Activated CD4-positive, alpha-beta memory T cell treated with anti-CD3 and anti-CD28 coated beads for 36 hours (primary cell): Measurements from ENCODE around the gene LIMA1. TPM values are rescaled to one million over a fixed set of nuclear protein-coding genes. Genes with fewer than 3 reads are reported as not detected.
"Not testable (repeated sequence)": the region's sequence is repeated elsewhere in the genome, so short reads cannot be mapped to it uniquely, and the experiment has no call there.

Experiments
- CTCF ChIA-PET: fragments of 350-600 bp; sonication (Branson Sonifier 250); formaldehyde crosslinking; loops from one replicate; lab custom pipeline; 2021; ENCODE audit warnings: antibody characterized with exemption, inconsistent platforms; lab: Charles Lee
- POLR2A ChIA-PET: fragments of 350-600 bp; sonication (Branson Sonifier 250); formaldehyde crosslinking; loops from one replicate; lab custom pipeline; 2021; ENCODE audit warnings: antibody characterized with exemption; lab: Charles Lee
- DNase-seq: peaks from one replicate; pipeline ENCODE4 v3.0.0-alpha.2; 2020
- H3K27ac Mint-ChIP-seq: one replicate; pipeline ENCODE4 v1.8.0; 2021; ENCODE audit warnings: mixed read lengths
- H3K27me3 Mint-ChIP-seq: one replicate; pipeline ENCODE4 v1.8.0; 2021; ENCODE audit warnings: mixed read lengths
- H3K36me3 Mint-ChIP-seq: one replicate; pipeline ENCODE4 v1.8.0; 2021; ENCODE audit warnings: mixed read lengths
- H3K4me1 Mint-ChIP-seq: one replicate; pipeline ENCODE4 v1.8.0; 2021; ENCODE audit warnings: low read depth, mixed read lengths
- H3K4me3 Mint-ChIP-seq: one replicate; pipeline ENCODE4 v1.8.0; 2021; ENCODE audit warnings: mild to moderate bottlenecking, mixed read lengths
- H3K9me3 Mint-ChIP-seq: one replicate; pipeline ENCODE4 v1.8.0; 2021; ENCODE audit warnings: mixed read lengths
- intact Hi-C: fragments of 100-400 bp; cut with micrococcal nuclease; formaldehyde crosslinking; loops from one replicate; pipeline ENCODE4 v1.15.1; 2023
- total RNA-seq, 2 experiments: library from RNA; stranded (reverse); gene quantifications; one replicate each; pipeline ENCODE4 v1.2.3, GENCODE V29; 2021

LIMA1 gene
- total RNA-seq, 2 experiments from 2014 or later = 115 to 117 TPM

DNA sequence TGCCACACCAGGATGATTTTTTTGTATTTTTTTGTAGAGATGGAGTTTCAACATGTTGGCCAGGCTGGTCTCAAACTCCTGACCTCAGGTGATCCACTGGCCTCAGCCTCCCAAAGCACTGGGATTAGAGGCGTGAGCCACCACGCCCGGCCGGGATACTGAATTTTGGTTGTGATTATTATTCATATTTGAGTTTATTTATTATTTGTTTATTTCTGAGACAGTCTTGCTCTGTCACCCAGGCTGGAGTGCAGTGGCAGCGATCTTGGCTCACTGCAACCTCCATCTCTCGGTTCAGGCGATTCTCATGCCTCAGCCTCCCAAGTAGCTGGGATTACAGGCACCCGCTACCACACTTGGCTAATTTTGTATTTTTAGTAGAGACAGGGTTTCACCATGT, 30.7 kb upstream of the LIMA1 start:
- CTCF ChIA-PET = interaction anchor here (0.7 to 2.3 kb wide), 19 partner anchors 8 to 240 kb away, joined by 3 to 19 read pairs (median 4); partner anchors contain the start of genes CERS5, COX14 and LIMA1
- H3K9me3 Mint-ChIP-seq, DNase-seq, H3K27me3 Mint-ChIP-seq, H3K27ac Mint-ChIP-seq, H3K4me1 Mint-ChIP-seq, H3K36me3 Mint-ChIP-seq, POLR2A ChIA-PET, H3K4me3 Mint-ChIP-seq: not testable (repeated sequence)
- intact Hi-C loops = loop anchor here (5.0 to 10.0 kb wide), 2 partner anchors 199 to 227 kb away; partner anchors contain the start of genes COX14 and SMARCD1

- Mint-ChIP-seq H3K4me1 (no peaks in the 10 kb centered on the region), H3K4me3 (no peak overlapping the region), H3K36me3 (no peaks in the 10 kb centered on the region), H3K27ac (no peak overlapping the region), H3K9me3 (no peaks in the 10 kb centered on the region), H3K27me3 (no peaks in the 10 kb centered on the region)
- no peak for DNase-seq
- intact Hi-C loops = loop anchor here (5.0 to 10.0 kb wide), 2 partner anchors 199 to 226 kb away; partner anchors contain the start of genes COX14 and SMARCD1
- ChIA-PET POLR2A (no interaction called here), CTCF (interaction anchor here (0.8 to 2.3 kb wide), 8 partner anchors 29 to 239 kb away, joined by 3 to 19 read pairs (median 4); partner anchors contain the start of genes COX14 and LIMA1)
These were observed 30.1 kb upstream of the LIMA1 start for GRCh38 chr12:50313256-50313931.

DNA sequence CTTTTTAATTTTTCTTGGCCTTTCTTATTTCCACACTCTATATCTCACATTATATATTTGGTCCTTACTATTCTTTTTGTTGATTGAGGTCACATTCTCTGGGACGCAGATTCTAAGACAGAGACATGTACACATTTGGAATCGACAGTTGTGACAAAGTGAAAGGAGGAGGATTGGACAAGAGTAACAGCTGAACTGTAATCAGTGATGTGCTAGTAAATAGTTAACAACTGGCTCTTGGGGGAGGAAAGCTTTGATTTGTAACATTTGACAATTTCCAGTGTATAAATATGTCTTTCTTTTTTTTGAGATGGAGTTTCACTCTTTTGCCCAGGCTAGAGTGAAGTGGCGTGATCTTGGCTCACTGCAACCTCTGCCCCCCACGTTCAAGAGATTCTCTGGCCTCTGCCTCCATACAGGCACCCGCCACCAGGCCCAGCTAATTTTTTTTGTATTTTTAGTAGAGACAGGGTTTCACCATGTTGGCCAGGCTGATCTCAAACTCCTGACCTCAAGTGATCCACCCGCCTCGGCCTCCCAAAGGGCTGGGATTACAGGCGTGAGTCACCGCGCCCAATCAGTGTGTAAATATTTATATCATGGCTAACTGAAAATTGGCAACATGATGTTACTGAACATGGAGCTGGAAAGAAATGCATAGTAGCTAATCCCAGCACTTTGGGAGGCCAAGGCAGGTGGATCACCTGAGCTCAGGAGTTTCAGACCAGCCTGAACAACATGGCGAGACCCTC, 28.7 kb upstream of the LIMA1 start:
- not testable (repeated sequence) for H3K27ac Mint-ChIP-seq

GRCh38 chr12:50309950-50310349, 26.6 kb upstream of the LIMA1 start:
- POLR2A ChIA-PET = no interaction called here
- CTCF ChIA-PET = no interaction called here

More for the DNA sequence above, 28.7 kb upstream of the LIMA1 start:
- H3K36me3 Mint-ChIP-seq, H3K27me3 Mint-ChIP-seq, H3K9me3 Mint-ChIP-seq, DNase-seq, POLR2A ChIA-PET, H3K4me3 Mint-ChIP-seq, H3K4me1 Mint-ChIP-seq: not testable (repeated sequence)
- intact Hi-C loops = loop anchor here (5.0 to 10.0 kb wide), 2 partner anchors 197 to 225 kb away; partner anchors contain the start of genes COX14 and SMARCD1
- CTCF ChIA-PET = interaction anchor here (0.6 to 1.5 kb wide), 3 partner anchors 180 to 994 kb away, joined by 3 to 7 read pairs (median 4); partner anchors contain the start of gene COX14

DNA sequence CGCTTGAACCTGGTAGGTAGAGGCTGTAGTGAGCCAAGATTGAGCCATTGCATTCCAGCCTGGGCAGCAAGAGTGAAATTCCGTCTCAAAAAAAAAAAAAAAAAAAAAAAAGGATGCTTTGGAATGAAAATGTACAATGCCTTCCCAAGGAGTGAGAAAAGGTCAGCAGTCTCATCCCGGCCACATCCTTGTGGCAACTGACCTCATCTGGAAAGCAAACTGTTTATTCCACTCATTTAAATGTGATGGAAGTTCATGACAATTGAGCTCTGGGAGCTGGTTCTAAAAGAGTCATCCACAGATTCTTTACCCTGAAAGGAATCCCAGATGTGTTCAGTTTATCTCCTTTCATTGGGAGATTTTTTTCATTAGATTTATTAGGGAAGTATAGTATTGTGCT, 19.4 kb upstream of the LIMA1 start:
- no peak overlapping the region for H3K4me3 Mint-ChIP-seq
- no peak for DNase-seq
- POLR2A ChIA-PET = interaction anchor here (1.0 kb wide), 1 partner anchor 99 kb away, joined by 3 read pairs; no protein-coding TSS in a partner anchor
- intact Hi-C loops = no loop called here
- no peaks in the 10 kb centered on the region for H3K27me3 Mint-ChIP-seq
- H3K4me1 Mint-ChIP-seq = no peaks in the 10 kb centered on the region
- H3K36me3 Mint-ChIP-seq = no peaks in the 10 kb centered on the region
- no peaks in the 10 kb centered on the region for H3K9me3 Mint-ChIP-seq
- no peak overlapping the region for H3K27ac Mint-ChIP-seq
- CTCF ChIA-PET = interaction anchor here (1.0 to 1.6 kb wide), 2 partner anchors 12 to 170 kb away, joined by 3 to 8 read pairs; no protein-coding TSS in a partner anchor

More at GRCh38 chr12:50309950-50310349, 26.6 kb upstream of the LIMA1 start:
- Mint-ChIP-seq H3K27me3 (no peaks in the 10 kb centered on the region), H3K4me1 (no peaks in the 10 kb centered on the region), H3K4me3 (no peak overlapping the region), H3K27ac (no peak overlapping the region), H3K36me3 (no peaks in the 10 kb centered on the region), H3K9me3 (no peaks in the 10 kb centered on the region)
- intact Hi-C loops = loop anchor here (5.0 to 10.0 kb wide), 2 partner anchors 195 to 223 kb away; partner anchors contain the start of genes COX14 and SMARCD1
- DNase-seq = no peak

- Mint-ChIP-seq H3K4me1 (no peaks in the 10 kb centered on the region), H3K9me3 (no peaks in the 10 kb centered on the region), H3K4me3 (no peak overlapping the region), H3K27ac (no peak overlapping the region), H3K27me3 (no peaks in the 10 kb centered on the region), H3K36me3 (no peaks in the 10 kb centered on the region)
- intact Hi-C loops = no loop called here
- no peak for DNase-seq
- ChIA-PET CTCF (interaction anchor here (1.2 to 2.4 kb wide), 2 partner anchors 43 to 166 kb away, joined by 3 to 9 read pairs; no protein-coding TSS in a partner anchor), POLR2A (no interaction called here)
These were observed 14.7 kb upstream of the LIMA1 start for GRCh38 chr12:50297996-50298395.

- Mint-ChIP-seq H3K9me3 (no peaks in the 10 kb centered on the region), H3K36me3 (peaks cover 2% of the 10 kb centered on the region), H3K27ac (no peak overlapping the region), H3K27me3 (no peaks in the 10 kb centered on the region), H3K4me3 (no peak overlapping the region), H3K4me1 (no peaks in the 10 kb centered on the region)
- ChIA-PET CTCF (interaction anchor here (1.2 kb wide), 1 partner anchor 42 kb away, joined by 3 read pairs; no protein-coding TSS in a partner anchor), POLR2A (no interaction called here)
- intact Hi-C loops = no loop called here
- DNase-seq = no peak
These were observed 13.7 kb upstream of the LIMA1 start for GRCh38 chr12:50297027-50297426.

DNA sequence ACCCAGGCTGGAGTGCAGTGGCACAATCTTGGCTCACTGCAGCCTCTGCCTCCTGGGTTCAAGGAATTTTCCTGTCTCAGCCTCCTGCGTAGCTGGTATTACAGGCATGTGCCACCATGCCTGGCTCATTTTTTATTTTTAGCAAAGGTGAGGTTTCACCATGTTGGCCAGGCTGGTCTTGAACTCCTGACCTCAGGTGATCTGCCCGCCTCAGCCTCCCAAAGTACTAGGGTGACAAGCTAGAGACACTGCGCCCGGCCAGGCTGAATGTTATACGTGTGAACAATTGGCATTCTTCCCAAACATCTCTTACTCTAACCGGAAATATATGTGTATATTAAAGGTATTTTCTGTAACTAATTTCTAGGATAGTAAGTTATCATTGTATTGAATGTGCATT, 13.2 kb upstream of the LIMA1 start:
- H3K36me3 Mint-ChIP-seq = peaks cover 4% of the 10 kb centered on the region
- no peak for DNase-seq
- ChIA-PET CTCF (no interaction called here), POLR2A (no interaction called here)
- intact Hi-C loops = no loop called here
- no peak overlapping the region for H3K27ac Mint-ChIP-seq
- H3K27me3 Mint-ChIP-seq = no peaks in the 10 kb centered on the region
- peaks cover 4% of the 10 kb centered on the region for H3K9me3 Mint-ChIP-seq
- no peak overlapping the region for H3K4me3 Mint-ChIP-seq
- no peaks in the 10 kb centered on the region for H3K4me1 Mint-ChIP-seq

DNA sequence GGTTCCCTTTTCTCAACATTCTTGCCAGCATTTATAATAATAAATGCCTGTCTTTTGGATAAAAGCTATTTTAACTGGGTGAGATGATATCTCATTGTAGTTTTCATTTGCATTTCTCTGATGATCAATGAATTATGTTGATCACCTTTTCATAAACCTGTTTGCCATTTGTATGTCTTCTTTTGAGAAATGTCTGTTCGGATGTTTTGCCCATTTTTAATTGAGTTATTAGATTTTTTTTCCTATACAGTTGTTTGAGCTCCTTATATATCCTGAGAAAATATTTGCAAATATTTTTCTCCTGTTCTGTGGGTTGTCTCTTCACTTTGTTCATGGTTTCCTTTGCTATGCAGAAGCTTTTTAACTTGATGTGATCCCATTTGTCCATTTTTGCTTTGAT, 8.1 kb upstream of the LIMA1 start:
- Mint-ChIP-seq H3K9me3 (peaks cover 7% of the 10 kb centered on the region), H3K27me3 (no peaks in the 10 kb centered on the region)

GRCh38 chr12:50290692-50291091, 7.4 kb upstream of the LIMA1 start:
- H3K4me1 Mint-ChIP-seq, POLR2A ChIA-PET, H3K9me3 Mint-ChIP-seq, H3K27ac Mint-ChIP-seq, CTCF ChIA-PET, H3K27me3 Mint-ChIP-seq, H3K4me3 Mint-ChIP-seq, intact Hi-C loops: not testable (repeated sequence)
- peaks cover 14% of the 10 kb centered on the region for H3K36me3 Mint-ChIP-seq
- DNase-seq = peak; percentile 22

More for the DNA sequence above, 8.1 kb upstream of the LIMA1 start:
- POLR2A ChIA-PET = no interaction called here
- Mint-ChIP-seq H3K4me1 (peaks cover 4% of the 10 kb centered on the region), H3K27ac (no peak overlapping the region), H3K4me3 (no peak overlapping the region), H3K36me3 (peaks cover 14% of the 10 kb centered on the region)
- DNase-seq = no peak
- CTCF ChIA-PET = no interaction called here
- intact Hi-C loops = no loop called here

DNA sequence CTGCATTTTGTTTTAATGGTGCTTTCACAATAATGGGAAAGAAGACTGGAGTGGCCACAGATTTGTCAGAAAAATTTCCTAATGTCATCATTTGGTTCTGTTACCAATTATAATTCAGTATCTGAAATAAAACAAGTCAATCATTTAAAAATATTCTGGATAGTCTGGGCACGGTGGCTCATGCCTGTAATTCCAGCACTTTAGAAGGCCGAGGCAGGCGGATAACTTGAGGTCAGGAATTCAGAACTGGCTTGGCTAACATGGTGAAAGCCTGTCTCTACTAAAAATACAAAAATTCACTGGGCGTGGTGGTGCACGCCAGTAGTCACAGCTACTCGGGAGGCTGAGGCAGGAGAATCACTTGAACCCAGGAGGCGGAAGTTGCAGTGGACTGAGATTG, 4.0 kb upstream of the LIMA1 start:
- no peak for DNase-seq
- ChIA-PET CTCF (interaction anchor here (1.3 kb wide), 1 partner anchor 33 kb away, joined by 3 read pairs; no protein-coding TSS in a partner anchor), POLR2A (no interaction called here)
- H3K9me3 Mint-ChIP-seq = peaks cover 7% of the 10 kb centered on the region
- intact Hi-C loops = no loop called here
- H3K4me1 Mint-ChIP-seq = peaks cover 18% of the 10 kb centered on the region
- H3K27ac Mint-ChIP-seq = no peak overlapping the region
- peaks cover 12% of the 10 kb centered on the region for H3K36me3 Mint-ChIP-seq
- no peak overlapping the region for H3K4me3 Mint-ChIP-seq
- H3K27me3 Mint-ChIP-seq = no peaks in the 10 kb centered on the region

DNA sequence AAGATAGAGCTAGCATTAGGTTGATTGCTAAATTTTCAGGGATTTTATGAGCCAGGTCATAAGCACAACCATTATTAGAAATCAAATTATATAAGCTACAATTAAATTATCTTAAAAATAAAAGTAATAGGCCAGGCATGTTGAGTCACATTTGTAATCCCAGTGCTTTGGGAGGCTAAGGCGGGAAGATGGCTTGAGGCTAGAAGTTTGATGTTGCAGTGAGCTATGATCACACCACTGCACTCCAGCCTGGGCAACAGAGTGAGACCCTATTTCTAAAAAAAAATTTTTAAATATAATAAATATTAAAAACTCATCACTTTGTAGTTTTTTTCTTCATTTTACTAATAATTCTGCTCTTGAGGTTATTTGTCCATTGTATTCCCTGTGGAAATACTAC, 1.9 kb upstream of the LIMA1 start:
- POLR2A ChIA-PET = interaction anchor here (0.6 to 0.8 kb wide), 2 partner anchors 64 to 98 kb away, joined by 3 to 4 read pairs; no protein-coding TSS in a partner anchor
- Mint-ChIP-seq H3K9me3 (no peaks in the 10 kb centered on the region), H3K27ac (no peak overlapping the region), H3K4me3 (no peak overlapping the region), H3K36me3 (no peaks in the 10 kb centered on the region), H3K4me1 (peaks cover 25% of the 10 kb centered on the region), H3K27me3 (no peaks in the 10 kb centered on the region)
- CTCF ChIA-PET = interaction anchor here (1.3 to 3.3 kb wide), 3 partner anchors 152 to 215 kb away, joined by 3 to 16 read pairs (median 3); partner anchors contain the start of gene COX14
- intact Hi-C loops = no loop called here
- no peak for DNase-seq
